Measurements from ENCODE around the gene FAM200B.

Gene FAM200B

GRCh38 chr4:15668566-15669435, 12.8 kb upstream of the FAM200B start:
- no peak for DNase-seq

GRCh38 chr4:15670576-15670975, 11.1 kb upstream of the FAM200B start:
- DNase-seq: no peak

- no peak for DNase-seq
Observed at GRCh38 chr4:15672101-15672500, 9.5 kb upstream of the FAM200B start.

- no peak for DNase-seq
Observed at GRCh38 chr4:15673337-15673736, 8.3 kb upstream of the FAM200B start.

- no peak for DNase-seq
Observed at GRCh38 chr4:15674046-15674445, 7.6 kb upstream of the FAM200B start.

- no peak for DNase-seq
Observed at GRCh38 chr4:15674926-15675325, 6.7 kb upstream of the FAM200B start.

- DNase-seq: no peak
Observed at GRCh38 chr4:15675356-15675755, 6.3 kb upstream of the FAM200B start.

GRCh38 chr4:15676039-15676438, 5.6 kb upstream of the FAM200B start:
- DNase-seq: no peak

GRCh38 chr4:15676899-15677298, 4.7 kb upstream of the FAM200B start:
- no peak for DNase-seq

- peak; percentile 34 for DNase-seq
Observed at GRCh38 chr4:15677507-15677988, 4.1 kb upstream of the FAM200B start.

GRCh38 chr4:15681067-15681371, 608 bp upstream of the FAM200B start:
- DNase-seq: no peak

GRCh38 chr4:15682242-15683142, 865 bp downstream of the FAM200B start:
- peak; percentile 34 for DNase-seq

- DNase-seq: no peak
Observed at GRCh38 chr4:15683143-15683495, 1.5 kb downstream of the FAM200B start.

GRCh38 chr4:15684498-15684897, 2.9 kb downstream of the FAM200B start:
- no peak for DNase-seq

- DNase-seq: no peak
Observed at GRCh38 chr4:15688051-15688450, 6.4 kb downstream of the FAM200B start.

- DNase-seq: no peak
Observed at GRCh38 chr4:15689540-15689939, 7.9 kb downstream of the FAM200B start.

- DNase-seq: peak; percentile 97
Observed at GRCh38 chr4:15690020-15690809, 8.6 kb downstream of the FAM200B start.

GRCh38 chr4:15691346-15692135, 9.9 kb downstream of the FAM200B start:
- DNase-seq: peak; percentile 61

GRCh38 chr4:15692602-15693001, 11.0 kb downstream of the FAM200B start:
- peak; percentile 53 for DNase-seq

- DNase-seq: no peak
Observed at GRCh38 chr4:15694431-15694830, 12.8 kb downstream of the FAM200B start.

- DNase-seq: peak; percentile 100
Observed at GRCh38 chr4:15695240-15695699, 13.6 kb downstream of the FAM200B start.

GRCh38 chr4:15695729-15696128, 14.1 kb downstream of the FAM200B start:
- DNase-seq: peak; percentile 63

Data from fibroblast of upper back skin (primary cell).